GM12878 (cell line): ENCODE measurements around the gene POLR2L. TPM values are rescaled to one million over a fixed set of nuclear protein-coding genes. Genes with fewer than 3 reads are reported as not detected.

Experiments
- ATAC-seq: fragments of 200-7000 bp; cut with Tn5 transposase; 3 replicates; pipeline ENCODE4 v1.9.1; 2020; ENCODE audit warnings: mild to moderate bottlenecking, moderate library complexity
- BruUV-seq: library from RNA; stranded (reverse); fragments of 400-500 nt; replicated peaks from 2 replicates; lab custom pipeline; 2021; lab: Mats Ljungman, UMichigan
- CTCF ChIA-PET: fragments of 300-600 bp; sonication (Branson Sonifier 250); formaldehyde crosslinking; extraction: SDS; loops from one replicate; lab custom pipeline; 2021; ENCODE audit warnings: inconsistent platforms; lab: Yijun Ruan, JAX
- POLR2A ChIA-PET: fragments of 350-600 bp; formaldehyde crosslinking; extraction: SDS; loops from one replicate; lab custom pipeline; 2021; ENCODE audit warnings: inconsistent platforms; lab: Charles Lee
- RAD21 ChIA-PET: fragments of 300-600 bp; sonication (Branson Sonifier 250); formaldehyde crosslinking; loops from one replicate; lab custom pipeline; 2023; ENCODE audit warnings: antibody characterized with exemption; ENCODE audit not compliant: unreplicated experiment; lab: Charles Lee
- SMC1A ChIA-PET: fragments of 300-600 bp; sonication (Branson Sonifier 250); formaldehyde crosslinking; loops from one replicate; lab custom pipeline; 2023; ENCODE audit not compliant: unreplicated experiment, uncharacterized antibody; lab: Charles Lee
- DNase-seq: peaks from one replicate; pipeline ENCODE4 v3.0.0-alpha.2; 2011; ENCODE audit warnings: low read depth, low spot score
- FAIRE-seq: peaks from 3 replicates; lab custom pipeline; 2011; peaks lifted over from hg19 to GRCh38; lab: Jason Lieb, UNC
- H2AFZ ChIP-seq: 2 replicates; pipeline ENCODE4 v1.6.0; 2011; ENCODE audit warnings: low read depth, low read length, control low read depth; ENCODE audit not compliant: control insufficient read depth
- H3K27ac ChIP-seq: 2 replicates; pipeline ENCODE4 v1.5.1; 2011; ENCODE audit warnings: control low read depth; ENCODE audit not compliant: control insufficient read depth, insufficient read depth
- H3K27me3 ChIP-seq, 2 experiments: replicated peaks in 1 of 2; 2 replicates each; pipeline versions ENCODE4 v1.6.0 to v1.6.1; 2011; ENCODE audit warnings: low read length in 1 of 2; ENCODE audit not compliant: control insufficient read depth in 2 of 2, insufficient read depth in 2 of 2
- H3K36me3 ChIP-seq, 2 experiments: 2 replicates each; pipeline ENCODE4 v1.5.1; 2011; ENCODE audit warnings: low read length in 1 of 2; ENCODE audit not compliant: control insufficient read depth in 2 of 2, insufficient read depth in 2 of 2
- H3K4me1 ChIP-seq: 2 replicates; pipeline ENCODE4 v1.6.1; 2011; ENCODE audit warnings: mild to moderate bottlenecking, low read length, moderate library complexity, mixed read lengths; ENCODE audit not compliant: control insufficient read depth, insufficient read depth
- H3K4me2 ChIP-seq: 2 replicates; pipeline ENCODE4 v1.6.0; 2011; ENCODE audit warnings: control low read depth; ENCODE audit not compliant: control insufficient read depth, insufficient read depth
- H3K4me3 ChIP-seq: fragments of 200-600 bp; sonication (generic); 2 replicates; pipeline ENCODE4 v1.5.1; 2016
- H3K79me2 ChIP-seq: 2 replicates; pipeline ENCODE4 v1.6.0; 2011; ENCODE audit warnings: low read length; ENCODE audit not compliant: control insufficient read depth, insufficient read depth
- H3K9ac ChIP-seq: 2 replicates; pipeline ENCODE4 v1.8.0; 2011; ENCODE audit warnings: low read length, control low read depth, mixed read lengths; ENCODE audit not compliant: control insufficient read depth, insufficient read depth
- H3K9me3 ChIP-seq: replicated peaks from 3 replicates; pipeline ENCODE4 v1.5.1; 2011; ENCODE audit warnings: mild to moderate bottlenecking, low read length; ENCODE audit not compliant: control insufficient read depth, insufficient read depth
- H4K20me1 ChIP-seq: 2 replicates; pipeline ENCODE4 v1.6.0; 2011; ENCODE audit not compliant: control insufficient read depth, insufficient read depth
- EGR1 ChIP-seq, 2 experiments: IDR thresholded peaks; 1 replicate in 1 of 2; 2 replicates in 1 of 2; pipeline ENCODE4 v1.6.1; 2011 to 2012; ENCODE audit warnings: low read depth in 2 of 2, low read length in 2 of 2, borderline replicate concordance in 1 of 2, mild to moderate bottlenecking in 1 of 2, moderate library complexity in 1 of 2
- EP300 ChIP-seq, 2 experiments: fragments of 150-350 bp in 1 of 2; IDR thresholded peaks; 2 replicates each; pipeline ENCODE4 v1.6.1; 2011 to 2012; ENCODE audit warnings: low read depth in 2 of 2, low read length in 2 of 2, borderline replicate concordance in 1 of 2, improper control_type of control experiment in 1 of 2, inconsistent platforms in 1 of 2; ENCODE audit not compliant: control insufficient read depth in 1 of 2
- EZH2 ChIP-seq: IDR thresholded peaks from 2 replicates; pipeline ENCODE4 v1.6.1; 2012; ENCODE audit warnings: low read depth, mild to moderate bottlenecking, control low read depth, inconsistent platforms, low read length, borderline replicate concordance; ENCODE audit not compliant: control insufficient read depth
- FOXK2 ChIP-seq: fragments of 450-650 bp; IDR thresholded peaks from 2 replicates; pipeline ENCODE4 v1.6.1; 2017; ENCODE audit warnings: mild to moderate bottlenecking, moderate library complexity
- JUND ChIP-seq: IDR thresholded peaks from 2 replicates; pipeline ENCODE4 v1.6.1; 2012; ENCODE audit warnings: low read depth, mild to moderate bottlenecking, low read length, improper control_type of control experiment, moderate library complexity
- KDM1A ChIP-seq: fragments of 200-600 bp; sonication (generic); IDR thresholded peaks from 2 replicates; pipeline ENCODE4 v1.6.1; 2016; ENCODE audit warnings: borderline replicate concordance
- MEF2B ChIP-seq: fragments of 450-650 bp; IDR thresholded peaks from 2 replicates; pipeline ENCODE4 v1.6.1; 2018; ENCODE audit warnings: mild to moderate bottlenecking, moderate library complexity; ENCODE audit not compliant: partially characterized antibody, poor library complexity, severe bottlenecking
- NR2C1 ChIP-seq: fragments of 450-650 bp; IDR thresholded peaks from 2 replicates; pipeline ENCODE4 v1.6.1; 2017; ENCODE audit warnings: antibody characterized with exemption, mild to moderate bottlenecking, moderate library complexity
- PBX3 ChIP-seq: IDR thresholded peaks from 2 replicates; pipeline ENCODE4 v1.6.1; 2011; ENCODE audit warnings: mild to moderate bottlenecking, low read depth, low read length, moderate library complexity; ENCODE audit not compliant: insufficient replicate concordance
- RELA ChIP-seq: fragments of 450-650 bp; IDR thresholded peaks from 2 replicates; pipeline ENCODE4 v1.8.0; 2014; ENCODE audit warnings: borderline replicate concordance; ENCODE audit not compliant: partially characterized antibody
- SREBF2 ChIP-seq: IDR thresholded peaks from 2 replicates; pipeline ENCODE4 v1.6.1; 2012; ENCODE audit warnings: mild to moderate bottlenecking, low read length
- WGBS: methylation state at CpG from one replicate; pipeline ENCODE4 v1.1.6; 2016; ENCODE audit warnings: low lambda C conversion rate; ENCODE audit not compliant: insufficient replicate concordance, insufficient coverage; ENCODE audit errors: missing lambda C conversion rate; 5-methylcytosine and 5-hydroxymethylcytosine counted together
- in situ Hi-C: fragments of 300-500 bp; cut with MboI; formaldehyde crosslinking; loops from 9 replicates; pipeline ENCODE4 v1.14.3; 2018; ENCODE audit warnings: mixed read lengths
- intact Hi-C: fragments of 100-400 bp; cut with micrococcal nuclease; formaldehyde crosslinking; loops from one replicate; pipeline ENCODE4 v1.14.2; 2022; ENCODE audit not compliant: unreplicated experiment
- polyA plus RNA-seq, 11 experiments: library from polyadenylated mRNA; depleted of rRNA in 4 of 11; unstranded in 6 of 11; stranded (reverse) in 5 of 11; fragments of >200 nt; fragmentation: Nextera tagmentation in 4 of 11; fragmentation: Illumina TruSeq in 1 of 11; extraction: Ambion mirVana in 4 of 11; extraction: Trizol in 1 of 11; gene quantifications; 1 replicate in 1 of 11; 2 replicates in 10 of 11; pipeline versions ENCODE4 v1.2.1 to v1.2.3, GENCODE V29; 2011 to 2016; ENCODE audit warnings: inconsistent platforms in 2 of 11, missing spikeins in 2 of 11, low read depth in 1 of 11
- total RNA-seq, 4 experiments: library from RNA; depleted of rRNA in 3 of 4; stranded (reverse); fragments of >200 nt in 3 of 4; fragmentation: Illumina TruSeq in 1 of 4; extraction: Trizol in 1 of 4; gene quantifications; 2 replicates each; pipeline versions ENCODE4 v1.2.1 to v1.2.3, GENCODE V29; 2013 to 2021
- TF ChIP-seq, protein P1 (sequence below): IDR thresholded peaks from 2 replicates; pipeline ENCODE4 v1.6.1; 2012; ENCODE audit warnings: low read length, inconsistent platforms
- TF ChIP-seq, protein P2 (sequence below): fragments of 150-350 bp; IDR thresholded peaks from 2 replicates; pipeline ENCODE4 v1.6.1; 2016; ENCODE audit warnings: low read depth, low read length

Gene POLR2L
- total and polyA plus RNA-seq, 10 of the 15 experiments (the other 5 are each of a cell fraction or from before 2014, with no cell fraction given): 23.1 to 497 (median 125) TPM

GRCh38 chr11:863910-864827, 21.8 kb upstream of the POLR2L start:
- Histone ChIP-seq H3K27ac (no peak overlapping the region), H3K9me3 (no peaks in the 10 kb centered on the region), H3K4me3 (no peak overlapping the region), H3K9ac (no peak overlapping the region), H3K27me3 (no peaks in the 10 kb centered on the region), H2AFZ (no peak overlapping the region), H3K4me1 (no peaks in the 10 kb centered on the region), H3K79me2 (no peaks in the 10 kb centered on the region), H3K36me3 (no peaks in the 10 kb centered on the region), H3K4me2 (no peak overlapping the region), H4K20me1 (no peaks in the 10 kb centered on the region)
- FAIRE-seq (no peak), DNase-seq (no peak), ATAC-seq (no peak)
- CTCF ChIA-PET: no interaction called here
- BruUV-seq: no TSS peak
- SMC1A ChIA-PET: no interaction called here
- POLR2A ChIA-PET: no interaction called here
- 63% methylated on average over 30 of the region's 31 CpGs for WGBS
- RAD21 ChIA-PET: no interaction called here
- in situ Hi-C loops: no loop called here
- intact Hi-C loops: no loop called here
- TF ChIP-seq FOXK2: no peak
- TF ChIP-seq KDM1A: no peak
- TF ChIP-seq MEF2B: no peak
- no peak for TF ChIP-seq JUND
- no peak for TF ChIP-seq PBX3
- no peak for TF ChIP-seq EZH2
- no peak for TF ChIP-seq NR2C1
- TF ChIP-seq, protein P1, sequence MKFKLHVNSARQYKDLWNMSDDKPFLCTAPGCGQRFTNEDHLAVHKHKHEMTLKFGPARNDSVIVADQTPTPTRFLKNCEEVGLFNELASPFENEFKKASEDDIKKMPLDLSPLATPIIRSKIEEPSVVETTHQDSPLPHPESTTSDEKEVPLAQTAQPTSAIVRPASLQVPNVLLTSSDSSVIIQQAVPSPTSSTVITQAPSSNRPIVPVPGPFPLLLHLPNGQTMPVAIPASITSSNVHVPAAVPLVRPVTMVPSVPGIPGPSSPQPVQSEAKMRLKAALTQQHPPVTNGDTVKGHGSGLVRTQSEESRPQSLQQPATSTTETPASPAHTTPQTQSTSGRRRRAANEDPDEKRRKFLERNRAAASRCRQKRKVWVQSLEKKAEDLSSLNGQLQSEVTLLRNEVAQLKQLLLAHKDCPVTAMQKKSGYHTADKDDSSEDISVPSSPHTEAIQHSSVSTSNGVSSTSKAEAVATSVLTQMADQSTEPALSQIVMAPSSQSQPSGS: no peak
- TF ChIP-seq, protein P2, sequence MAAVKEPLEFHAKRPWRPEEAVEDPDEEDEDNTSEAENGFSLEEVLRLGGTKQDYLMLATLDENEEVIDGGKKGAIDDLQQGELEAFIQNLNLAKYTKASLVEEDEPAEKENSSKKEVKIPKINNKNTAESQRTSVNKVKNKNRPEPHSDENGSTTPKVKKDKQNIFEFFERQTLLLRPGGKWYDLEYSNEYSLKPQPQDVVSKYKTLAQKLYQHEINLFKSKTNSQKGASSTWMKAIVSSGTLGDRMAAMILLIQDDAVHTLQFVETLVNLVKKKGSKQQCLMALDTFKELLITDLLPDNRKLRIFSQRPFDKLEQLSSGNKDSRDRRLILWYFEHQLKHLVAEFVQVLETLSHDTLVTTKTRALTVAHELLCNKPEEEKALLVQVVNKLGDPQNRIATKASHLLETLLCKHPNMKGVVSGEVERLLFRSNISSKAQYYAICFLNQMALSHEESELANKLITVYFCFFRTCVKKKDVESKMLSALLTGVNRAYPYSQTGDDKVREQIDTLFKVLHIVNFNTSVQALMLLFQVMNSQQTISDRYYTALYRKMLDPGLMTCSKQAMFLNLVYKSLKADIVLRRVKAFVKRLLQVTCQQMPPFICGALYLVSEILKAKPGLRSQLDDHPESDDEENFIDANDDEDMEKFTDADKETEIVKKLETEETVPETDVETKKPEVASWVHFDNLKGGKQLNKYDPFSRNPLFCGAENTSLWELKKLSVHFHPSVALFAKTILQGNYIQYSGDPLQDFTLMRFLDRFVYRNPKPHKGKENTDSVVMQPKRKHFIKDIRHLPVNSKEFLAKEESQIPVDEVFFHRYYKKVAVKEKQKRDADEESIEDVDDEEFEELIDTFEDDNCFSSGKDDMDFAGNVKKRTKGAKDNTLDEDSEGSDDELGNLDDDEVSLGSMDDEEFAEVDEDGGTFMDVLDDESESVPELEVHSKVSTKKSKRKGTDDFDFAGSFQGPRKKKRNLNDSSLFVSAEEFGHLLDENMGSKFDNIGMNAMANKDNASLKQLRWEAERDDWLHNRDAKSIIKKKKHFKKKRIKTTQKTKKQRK: no peak
- no peak for TF ChIP-seq EP300 (IDR thresholded peaks at IDR 0.05; ENCODE audit: borderline replicate concordance in 1 of 2, control insufficient read depth in 1 of 2, low read depth in 2 of 2, low read length in 2 of 2)
- TF ChIP-seq SREBF2: no peak
- no peak for TF ChIP-seq EGR1 (IDR thresholded peaks at IDR 0.05; ENCODE audit: borderline replicate concordance in 1 of 2, low read depth in 2 of 2, low read length in 2 of 2)
- no peak for TF ChIP-seq RELA
